C4-2B (cell line): ENCODE data around the gene SZRD1.

Experiments
- ZFX ChIP-seq: fragments of 450-650 bp; IDR thresholded peaks from 2 replicates; pipeline ENCODE4 v1.6.1; 2017
- TF ChIP-seq, protein P1 (sequence below): fragments of 450-650 bp; conservative IDR thresholded peaks from 2 replicates; pipeline ENCODE4 v1.5.1; 2017; ENCODE audit warnings: mild to moderate bottlenecking

DNA sequence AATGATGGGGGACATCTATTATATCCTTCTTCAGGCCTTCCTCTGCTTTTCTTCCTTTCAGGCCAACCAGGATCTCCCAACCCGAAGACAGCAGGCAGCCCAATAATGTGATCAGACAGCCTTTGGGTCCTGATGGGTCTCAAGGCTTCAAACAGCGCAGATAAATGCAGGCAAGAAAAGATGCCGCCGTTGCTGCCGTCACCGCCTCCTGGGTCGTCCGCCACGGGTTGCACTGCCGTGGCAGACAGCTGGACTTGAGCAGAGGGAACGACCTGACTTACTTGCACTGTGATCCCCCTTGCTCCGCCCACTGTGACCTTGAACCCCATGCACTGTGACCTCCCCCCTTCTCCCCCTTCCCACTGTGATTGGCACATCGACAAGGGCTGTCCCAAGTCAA, 27.9 kb downstream of the SZRD1 start:
- TF ChIP-seq, protein P1, sequence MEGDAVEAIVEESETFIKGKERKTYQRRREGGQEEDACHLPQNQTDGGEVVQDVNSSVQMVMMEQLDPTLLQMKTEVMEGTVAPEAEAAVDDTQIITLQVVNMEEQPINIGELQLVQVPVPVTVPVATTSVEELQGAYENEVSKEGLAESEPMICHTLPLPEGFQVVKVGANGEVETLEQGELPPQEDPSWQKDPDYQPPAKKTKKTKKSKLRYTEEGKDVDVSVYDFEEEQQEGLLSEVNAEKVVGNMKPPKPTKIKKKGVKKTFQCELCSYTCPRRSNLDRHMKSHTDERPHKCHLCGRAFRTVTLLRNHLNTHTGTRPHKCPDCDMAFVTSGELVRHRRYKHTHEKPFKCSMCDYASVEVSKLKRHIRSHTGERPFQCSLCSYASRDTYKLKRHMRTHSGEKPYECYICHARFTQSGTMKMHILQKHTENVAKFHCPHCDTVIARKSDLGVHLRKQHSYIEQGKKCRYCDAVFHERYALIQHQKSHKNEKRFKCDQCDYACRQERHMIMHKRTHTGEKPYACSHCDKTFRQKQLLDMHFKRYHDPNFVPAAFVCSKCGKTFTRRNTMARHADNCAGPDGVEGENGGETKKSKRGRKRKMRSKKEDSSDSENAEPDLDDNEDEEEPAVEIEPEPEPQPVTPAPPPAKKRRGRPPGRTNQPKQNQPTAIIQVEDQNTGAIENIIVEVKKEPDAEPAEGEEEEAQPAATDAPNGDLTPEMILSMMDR = no peak
- no peak for TF ChIP-seq ZFX
